Activated T-helper 1 cell treated with anti-CD3 and anti-CD28 coated beads, Interleukin-12 subunit alpha, Interleukin-12 subunit beta, Interleukin-2, Interleukin-4 antibody, amounts not matched to agents 30 ng/mL and 10 ng/mL and 1 ng/mL, durations not matched to agents 14 hours and 24 hours and 36 hours (primary cell): ENCODE results near the gene ADAMTS3. TPM values are rescaled to one million over a fixed set of nuclear protein-coding genes. Genes with fewer than 3 reads are reported as not detected.

Experiments
- DNase-seq: peaks from one replicate; pipeline ENCODE4 v3.0.0; 2021; ENCODE audit warnings: low spot score
- H3K27ac Mint-ChIP-seq: one replicate; pipeline ENCODE4 v1.8.0; 2021; ENCODE audit warnings: mild to moderate bottlenecking, mixed read lengths
- H3K27me3 Mint-ChIP-seq: one replicate; pipeline ENCODE4 v1.8.0; 2022; ENCODE audit warnings: mild to moderate bottlenecking, moderate library complexity, mixed read lengths; ENCODE audit not compliant: insufficient read depth
- H3K36me3 Mint-ChIP-seq: one replicate; pipeline ENCODE4 v1.8.0; 2021; ENCODE audit warnings: low read depth, mixed read lengths
- H3K4me1 Mint-ChIP-seq: one replicate; pipeline ENCODE4 v1.8.0; 2021; ENCODE audit warnings: low read depth, mixed read lengths
- H3K4me3 Mint-ChIP-seq: one replicate; pipeline ENCODE4 v1.8.0; 2021; ENCODE audit warnings: mild to moderate bottlenecking, moderate library complexity, mixed read lengths
- H3K9me3 Mint-ChIP-seq: one replicate; pipeline ENCODE4 v1.8.0; 2021; ENCODE audit warnings: mixed read lengths
- intact Hi-C: fragments of 100-400 bp; cut with micrococcal nuclease; formaldehyde crosslinking; loops from one replicate; pipeline ENCODE4 v1.15.1; 2024
- total RNA-seq: library from RNA; stranded (reverse); gene quantifications from 2 replicates; pipeline ENCODE4 v1.2.3, GENCODE V29; 2022

ADAMTS3 gene
- total RNA-seq, 1 donor from 2014 or later = not detected

DNA sequence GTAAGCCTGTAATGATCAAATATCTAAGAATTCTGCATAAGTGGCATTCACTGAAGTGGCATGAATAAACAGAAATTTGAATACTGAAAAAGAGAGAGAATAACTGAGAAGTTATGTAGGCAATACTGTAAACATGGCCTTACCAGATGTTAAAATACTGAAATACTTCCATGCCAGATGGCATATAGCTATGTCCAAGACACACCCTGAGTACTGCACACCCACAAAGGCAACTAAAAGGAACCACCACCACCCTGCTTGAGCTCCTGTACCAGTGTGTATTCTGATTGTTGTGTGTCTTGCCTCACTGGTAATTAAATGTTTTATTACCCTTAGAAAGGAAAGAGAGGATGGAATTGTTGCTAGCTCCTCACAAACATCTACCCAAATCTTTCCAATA is 192.1 kb downstream of the ADAMTS3 start:
- H3K27ac Mint-ChIP-seq = no peak overlapping the region
- H3K36me3 Mint-ChIP-seq = no peaks in the 10 kb centered on the region
- intact Hi-C loops = no loop called here
- H3K4me1 Mint-ChIP-seq = no peaks in the 10 kb centered on the region
- peaks cover 1% of the 10 kb centered on the region for H3K27me3 Mint-ChIP-seq
- no peak for DNase-seq
- no peaks in the 10 kb centered on the region for H3K9me3 Mint-ChIP-seq
- H3K4me3 Mint-ChIP-seq = no peak overlapping the region

GRCh38 chr4:72375073-72375736 is 193.8 kb downstream of the ADAMTS3 start:
- Mint-ChIP-seq H3K36me3 (no peaks in the 10 kb centered on the region), H3K27me3 (peaks cover 1% of the 10 kb centered on the region), H3K27ac (no peak overlapping the region), H3K4me1 (no peaks in the 10 kb centered on the region), H3K4me3 (no peak overlapping the region), H3K9me3 (no peaks in the 10 kb centered on the region)
- no peak for DNase-seq
- intact Hi-C loops = no loop called here

GRCh38 chr4:72374159-72374558 is 194.9 kb downstream of the ADAMTS3 start:
- intact Hi-C loops = no loop called here
- H3K27ac Mint-ChIP-seq = no peak overlapping the region
- no peaks in the 10 kb centered on the region for H3K4me1 Mint-ChIP-seq
- H3K4me3 Mint-ChIP-seq = no peak overlapping the region
- no peaks in the 10 kb centered on the region for H3K9me3 Mint-ChIP-seq
- H3K27me3 Mint-ChIP-seq = peaks cover 1% of the 10 kb centered on the region
- no peaks in the 10 kb centered on the region for H3K36me3 Mint-ChIP-seq
- DNase-seq = no peak

DNA sequence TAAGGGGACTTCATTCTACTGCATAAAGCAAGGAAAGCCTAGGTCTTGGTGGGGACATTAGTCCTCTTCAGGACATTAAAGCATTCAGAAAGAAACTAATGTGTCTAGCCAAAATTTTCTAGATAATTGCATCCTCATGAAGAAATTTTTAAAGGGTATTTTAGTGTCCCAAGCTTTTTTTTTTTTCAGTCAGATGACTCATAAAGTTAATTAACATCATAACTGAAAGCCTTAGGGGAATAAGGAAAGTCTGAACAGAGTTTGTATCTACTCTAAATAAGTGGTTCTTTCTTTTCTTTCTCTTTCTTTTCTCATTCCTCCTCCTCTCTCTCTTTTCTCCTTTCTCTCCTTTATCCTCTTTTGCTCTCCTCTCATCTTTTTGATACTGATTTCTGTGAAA is 202.4 kb downstream of the ADAMTS3 start:
- H3K4me3 Mint-ChIP-seq = no peak overlapping the region
- intact Hi-C loops = no loop called here
- H3K27ac Mint-ChIP-seq = no peak overlapping the region
- no peaks in the 10 kb centered on the region for H3K4me1 Mint-ChIP-seq
- H3K36me3 Mint-ChIP-seq = no peaks in the 10 kb centered on the region
- no peaks in the 10 kb centered on the region for H3K27me3 Mint-ChIP-seq
- DNase-seq = no peak
- no peaks in the 10 kb centered on the region for H3K9me3 Mint-ChIP-seq

- intact Hi-C loops = no loop called here
- no peaks in the 10 kb centered on the region for H3K36me3 Mint-ChIP-seq
- no peak for DNase-seq
- no peaks in the 10 kb centered on the region for H3K27me3 Mint-ChIP-seq
- H3K27ac Mint-ChIP-seq = no peak overlapping the region
- no peaks in the 10 kb centered on the region for H3K4me1 Mint-ChIP-seq
- no peak overlapping the region for H3K4me3 Mint-ChIP-seq
- no peaks in the 10 kb centered on the region for H3K9me3 Mint-ChIP-seq
These were observed 203.0 kb downstream of the ADAMTS3 start for GRCh38 chr4:72365981-72366380.

DNA sequence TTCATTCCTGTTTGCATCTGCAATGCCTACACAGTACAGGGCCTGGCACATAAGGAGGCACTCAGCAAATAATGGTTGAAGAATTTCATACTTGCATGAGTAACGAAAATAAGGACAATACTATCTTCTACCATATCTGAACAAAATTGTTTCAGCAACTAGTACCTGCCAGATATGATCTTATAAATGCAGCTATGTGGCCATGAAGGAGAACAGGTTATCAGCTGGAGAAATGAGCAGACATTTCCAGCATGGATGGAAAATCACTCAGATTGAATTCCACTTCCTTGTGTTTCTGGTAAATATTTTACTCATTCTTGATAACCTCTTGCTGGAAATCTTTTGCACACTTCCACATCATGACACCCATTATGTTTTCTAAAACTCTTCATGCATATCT is 204.0 kb downstream of the ADAMTS3 start:
- Mint-ChIP-seq H3K9me3 (no peaks in the 10 kb centered on the region), H3K27me3 (no peaks in the 10 kb centered on the region), H3K4me3 (no peak overlapping the region), H3K36me3 (no peaks in the 10 kb centered on the region), H3K4me1 (no peaks in the 10 kb centered on the region), H3K27ac (no peak overlapping the region)
- intact Hi-C loops = no loop called here
- DNase-seq = no peak

GRCh38 chr4:72360075-72360474 is 208.9 kb downstream of the ADAMTS3 start:
- H3K9me3 Mint-ChIP-seq = no peaks in the 10 kb centered on the region
- intact Hi-C loops = no loop called here
- H3K36me3 Mint-ChIP-seq = no peaks in the 10 kb centered on the region
- H3K27me3 Mint-ChIP-seq = no peaks in the 10 kb centered on the region
- no peak overlapping the region for H3K27ac Mint-ChIP-seq
- no peak overlapping the region for H3K4me3 Mint-ChIP-seq
- no peaks in the 10 kb centered on the region for H3K4me1 Mint-ChIP-seq
- DNase-seq = no peak

DNA sequence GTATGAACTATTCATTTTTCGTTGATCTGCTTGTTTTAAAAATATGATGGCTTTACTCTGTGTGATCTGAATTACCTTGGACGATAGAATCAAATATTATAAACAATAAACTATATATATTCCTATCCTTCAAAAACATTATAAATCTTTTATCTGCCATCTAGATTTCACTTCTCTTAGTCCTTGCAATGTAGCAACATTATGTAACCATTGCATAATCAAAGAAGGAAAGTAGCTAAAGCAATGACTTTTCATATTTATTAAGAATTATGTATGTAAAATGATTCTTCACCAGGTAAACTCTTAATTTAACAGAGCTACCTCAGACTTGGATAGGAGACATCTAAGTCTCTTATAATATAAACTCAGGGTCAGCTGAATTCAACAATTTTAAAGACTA is 210.5 kb downstream of the ADAMTS3 start:
- no peaks in the 10 kb centered on the region for H3K27me3 Mint-ChIP-seq
- H3K4me3 Mint-ChIP-seq = no peak overlapping the region
- no peak for DNase-seq
- intact Hi-C loops = no loop called here
- no peaks in the 10 kb centered on the region for H3K9me3 Mint-ChIP-seq
- H3K27ac Mint-ChIP-seq = no peak overlapping the region
- no peaks in the 10 kb centered on the region for H3K4me1 Mint-ChIP-seq
- no peaks in the 10 kb centered on the region for H3K36me3 Mint-ChIP-seq

DNA sequence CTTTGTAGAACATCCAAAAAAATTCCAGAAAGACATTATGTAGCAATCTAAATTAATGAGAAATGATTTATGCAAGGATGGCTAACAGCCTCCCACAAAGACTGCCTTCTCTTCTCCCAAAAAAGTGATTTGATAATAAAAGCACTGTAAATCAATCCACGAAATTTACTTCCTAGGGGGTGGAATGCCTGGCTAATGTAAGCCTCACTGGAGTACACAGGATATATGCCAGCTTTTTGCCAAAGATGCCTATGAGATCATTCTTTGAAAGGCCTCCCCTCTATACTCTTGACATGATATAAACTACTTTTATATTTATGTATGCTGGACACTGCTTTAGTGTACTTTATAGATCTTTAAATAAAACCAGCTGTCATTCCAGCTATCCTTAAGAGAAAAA is 211.1 kb downstream of the ADAMTS3 start:
- Mint-ChIP-seq H3K27ac (no peak overlapping the region), H3K27me3 (no peaks in the 10 kb centered on the region), H3K4me3 (no peak overlapping the region), H3K9me3 (no peaks in the 10 kb centered on the region), H3K36me3 (no peaks in the 10 kb centered on the region), H3K4me1 (no peaks in the 10 kb centered on the region)
- no peak for DNase-seq
- intact Hi-C loops = no loop called here

DNA sequence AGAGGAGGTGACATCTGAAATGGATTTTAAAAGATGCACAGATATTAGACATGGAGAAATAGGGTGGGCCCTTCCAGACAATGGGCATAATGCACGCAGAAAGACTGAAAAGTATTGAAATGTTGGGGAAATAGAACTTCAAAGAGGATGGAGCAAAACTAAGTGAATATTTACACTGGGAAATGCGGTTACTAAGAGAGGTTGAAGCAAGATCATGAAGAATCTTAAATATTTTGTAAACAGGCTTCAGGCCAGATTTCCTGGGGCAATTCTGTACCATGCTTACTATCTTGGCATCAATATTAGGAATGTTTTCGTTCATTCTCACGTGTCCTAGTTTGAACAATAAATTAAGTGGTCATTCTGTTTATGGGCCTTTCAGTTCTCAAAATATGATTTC is 216.3 kb downstream of the ADAMTS3 start:
- intact Hi-C loops = no loop called here
- no peak overlapping the region for H3K4me3 Mint-ChIP-seq

GRCh38 chr4:72351521-72351920 is 217.5 kb downstream of the ADAMTS3 start:
- H3K9me3 Mint-ChIP-seq = no peaks in the 10 kb centered on the region
- no peak overlapping the region for H3K4me3 Mint-ChIP-seq
- no peaks in the 10 kb centered on the region for H3K27me3 Mint-ChIP-seq
- H3K27ac Mint-ChIP-seq = no peak overlapping the region
- no peaks in the 10 kb centered on the region for H3K4me1 Mint-ChIP-seq
- no peak for DNase-seq
- no peaks in the 10 kb centered on the region for H3K36me3 Mint-ChIP-seq
- intact Hi-C loops = no loop called here

More for the DNA sequence above, 216.3 kb downstream of the ADAMTS3 start:
- Mint-ChIP-seq H3K36me3 (no peaks in the 10 kb centered on the region), H3K4me1 (no peaks in the 10 kb centered on the region), H3K9me3 (no peaks in the 10 kb centered on the region), H3K27ac (no peak overlapping the region), H3K27me3 (no peaks in the 10 kb centered on the region)
- no peak for DNase-seq

- Mint-ChIP-seq H3K27me3 (no peaks in the 10 kb centered on the region), H3K9me3 (no peaks in the 10 kb centered on the region), H3K4me3 (no peak overlapping the region), H3K27ac (no peak overlapping the region), H3K4me1 (no peaks in the 10 kb centered on the region), H3K36me3 (no peaks in the 10 kb centered on the region)
- DNase-seq = no peak
- intact Hi-C loops = no loop called here
These were observed 220.3 kb downstream of the ADAMTS3 start for GRCh38 chr4:72348701-72349100.

- H3K4me1 Mint-ChIP-seq = no peaks in the 10 kb centered on the region
- no peak overlapping the region for H3K4me3 Mint-ChIP-seq
- peaks cover 3% of the 10 kb centered on the region for H3K27me3 Mint-ChIP-seq
- no peak overlapping the region for H3K27ac Mint-ChIP-seq
- no peaks in the 10 kb centered on the region for H3K36me3 Mint-ChIP-seq
- no peaks in the 10 kb centered on the region for H3K9me3 Mint-ChIP-seq
- DNase-seq = no peak
- intact Hi-C loops = no loop called here
These were observed 224.6 kb downstream of the ADAMTS3 start for GRCh38 chr4:72344418-72344817.

- Mint-ChIP-seq H3K36me3 (no peaks in the 10 kb centered on the region), H3K4me1 (no peaks in the 10 kb centered on the region), H3K9me3 (no peaks in the 10 kb centered on the region), H3K4me3 (no peak overlapping the region), H3K27me3 (peaks cover 6% of the 10 kb centered on the region), H3K27ac (no peak overlapping the region)
- DNase-seq = no peak
- intact Hi-C loops = no loop called here
These were observed 227.6 kb downstream of the ADAMTS3 start for GRCh38 chr4:72341432-72341820.
